BE2C (cell line): ENCODE results near the gene DCUN1D3.
A peak's percentile ranks its signal among the peaks of the same experiment; 100 is the strongest.
"Not testable (repeated sequence)": the region's sequence is repeated elsewhere in the genome, so short reads cannot be mapped to it uniquely, and the experiment has no call there.

ENCODE experiments used
- DNase-seq: peaks from one replicate; pipeline ENCODE4 v3.0.0-alpha.2; 2020
- H3K27me3 ChIP-seq: fragments of 250-450 bp; sonication (Bioruptor Pico); 2 replicates; pipeline ENCODE4 v1.5.1; 2020; ENCODE audit warnings: mild to moderate bottlenecking
- H3K36me3 ChIP-seq: fragments of 250-450 bp; sonication (Bioruptor Pico); 2 replicates; pipeline ENCODE4 v1.5.1; 2020; ENCODE audit warnings: mild to moderate bottlenecking
- H3K4me1 ChIP-seq: fragments of 250-450 bp; sonication (Bioruptor Pico); 2 replicates; pipeline ENCODE4 v1.5.1; 2020
- H3K4me3 ChIP-seq: 2 replicates; pipeline ENCODE4 v1.5.1; 2011; ENCODE audit warnings: low read depth, low read length
- H3K9me3 ChIP-seq: fragments of 250-450 bp; sonication (Bioruptor Pico); 2 replicates; pipeline ENCODE4 v1.5.1; 2020
- TF ChIP-seq, protein P1 (sequence below): IDR thresholded peaks from 2 replicates; pipeline ENCODE4 v1.5.1; 2012; ENCODE audit warnings: mild to moderate bottlenecking, low read depth, low read length

Gene DCUN1D3

GRCh38 chr16:20806168-20807050 lies 93.7 kb downstream of the DCUN1D3 start, which contains the start of the genes ERI2 and REXO5:
Gene ERI2 (minus strand): TSS chr16:20806472. CDS start chr16:20806430, 42 bp downstream.
Gene REXO5 (plus strand): TSS chr16:20806527. CDS start chr16:20806954, 427 bp downstream.
- H3K4me1 ChIP-seq = no peaks in the 10 kb centered on the region
- peak within 1 kb of the TSS; percentile 91 for H3K4me3 ChIP-seq
- no peaks in the 10 kb centered on the region for H3K27me3 ChIP-seq
- H3K9me3 ChIP-seq = no peaks in the 10 kb centered on the region
- peak; percentile 95 for DNase-seq
- TF ChIP-seq, protein P1, sequence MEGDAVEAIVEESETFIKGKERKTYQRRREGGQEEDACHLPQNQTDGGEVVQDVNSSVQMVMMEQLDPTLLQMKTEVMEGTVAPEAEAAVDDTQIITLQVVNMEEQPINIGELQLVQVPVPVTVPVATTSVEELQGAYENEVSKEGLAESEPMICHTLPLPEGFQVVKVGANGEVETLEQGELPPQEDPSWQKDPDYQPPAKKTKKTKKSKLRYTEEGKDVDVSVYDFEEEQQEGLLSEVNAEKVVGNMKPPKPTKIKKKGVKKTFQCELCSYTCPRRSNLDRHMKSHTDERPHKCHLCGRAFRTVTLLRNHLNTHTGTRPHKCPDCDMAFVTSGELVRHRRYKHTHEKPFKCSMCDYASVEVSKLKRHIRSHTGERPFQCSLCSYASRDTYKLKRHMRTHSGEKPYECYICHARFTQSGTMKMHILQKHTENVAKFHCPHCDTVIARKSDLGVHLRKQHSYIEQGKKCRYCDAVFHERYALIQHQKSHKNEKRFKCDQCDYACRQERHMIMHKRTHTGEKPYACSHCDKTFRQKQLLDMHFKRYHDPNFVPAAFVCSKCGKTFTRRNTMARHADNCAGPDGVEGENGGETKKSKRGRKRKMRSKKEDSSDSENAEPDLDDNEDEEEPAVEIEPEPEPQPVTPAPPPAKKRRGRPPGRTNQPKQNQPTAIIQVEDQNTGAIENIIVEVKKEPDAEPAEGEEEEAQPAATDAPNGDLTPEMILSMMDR = peak; percentile 61
- H3K36me3 ChIP-seq = no peaks in the 10 kb centered on the region

GRCh38 chr16:20805684-20806167 lies 94.4 kb downstream of the DCUN1D3 start:
- H3K9me3 ChIP-seq, DNase-seq, H3K4me1 ChIP-seq, H3K36me3 ChIP-seq, H3K27me3 ChIP-seq: not testable (repeated sequence)
- peak overlapping the region; percentile 91 for H3K4me3 ChIP-seq
